Right lobe of liver (tissue), 6 donors: Measurements from ENCODE around the gene CACNA2D1. TPM values are rescaled to one million over a fixed set of nuclear protein-coding genes. Genes with fewer than 3 reads are reported as not detected.

Experiments
- ATAC-seq, 4 donors: fragments of 200-7000 bp; cut with Tn5 transposase; one replicate each; pipeline ENCODE4 v1.9.1; 2020; ENCODE audit warnings: mild to moderate bottlenecking in 4 of 4, moderate library complexity in 4 of 4
- DNase-seq, 3 donors: peaks; one replicate each; pipeline ENCODE4 v3.0.0-alpha.2; 2020
- H3K27ac ChIP-seq, 3 donors: fragments of 200-600 bp; one replicate each; pipeline ENCODE4 v1.8.0; 2022
- H3K27me3 ChIP-seq, 2 donors: fragments of 200-600 bp; one replicate each; pipeline ENCODE4 v1.8.0; 2022
- H3K36me3 ChIP-seq, 4 donors: fragments of 200-600 bp; sonication (generic) in 1 of 4; one replicate each; pipeline versions ENCODE4 v1.5.1 to v1.8.0; 2017 to 2022; ENCODE audit warnings: control low read depth in 1 of 4
- H3K4me1 ChIP-seq, 4 donors: fragments of 200-600 bp; sonication (generic) in 1 of 4; one replicate each; pipeline versions ENCODE4 v1.5.1 to v1.8.0; 2017 to 2022; ENCODE audit warnings: control low read depth in 1 of 4
- H3K4me3 ChIP-seq, 3 donors: fragments of 200-600 bp; one replicate each; pipeline ENCODE4 v1.8.0; 2022
- H3K9me3 ChIP-seq, 4 donors: fragments of 200-600 bp; sonication (generic) in 1 of 4; one replicate each; pipeline versions ENCODE4 v1.5.1 to v1.8.0; 2017 to 2022; ENCODE audit warnings: control low read depth in 1 of 4
- POLR2A ChIP-seq: fragments of 450-650 bp; IDR thresholded peaks from one replicate; pipeline ENCODE4 v1.6.1; 2017; ENCODE audit warnings: antibody characterized with exemption, mild to moderate bottlenecking
- WGBS: methylation state at CpG from one replicate; pipeline ENCODE4 v1.1.6; 2018; ENCODE audit warnings: low coverage, low lambda C conversion rate; ENCODE audit not compliant: insufficient coverage; ENCODE audit errors: missing lambda C conversion rate; 5-methylcytosine and 5-hydroxymethylcytosine counted together
- intact Hi-C, 2 donors: fragments of 100-400 bp; cut with DNase I; formaldehyde crosslinking; loops; one replicate each; pipeline versions ENCODE4 v1.11.2 to v1.14.1; 2022
- total RNA-seq, 6 experiments: library from RNA; depleted of rRNA in 2 of 6; stranded (reverse); fragments of >200 nt in 2 of 6; fragmentation: NEBNext Ultra II Directional in 3 of 6; extraction: Animal tissue kit (Norgen Biotek cat#: 25700) in 3 of 6; gene quantifications; one replicate each; pipeline versions ENCODE4 v1.1.0 to v1.2.4, GENCODE V29; 2016 to 2023
- TF ChIP-seq, protein P1 (sequence below), 4 donors: fragments of 200-600 bp in 3 of 4; fragments of 450-650 bp in 1 of 4; IDR thresholded peaks; one replicate each; pipeline versions ENCODE4 v1.5.1 to v1.8.0; 2016 to 2022; ENCODE audit warnings: antibody characterized with exemption in 4 of 4, mild to moderate bottlenecking in 2 of 4
- donor health status: DM: no; HTN: yes; CAD: no.
- donor health status: DM: no; HTN: no; CAD: no.
- donor health status: DM: no; HTN: no; CAD: no.
- donor health status: DM: no; HTN: yes; CAD: no.
- donor health status: DM: no; HTN: yes; CAD: no.

The CACNA2D1 gene
- total RNA-seq, 6 experiments from 2014 or later: 1.3 to 6.0 (median 2.2) TPM

DNA sequence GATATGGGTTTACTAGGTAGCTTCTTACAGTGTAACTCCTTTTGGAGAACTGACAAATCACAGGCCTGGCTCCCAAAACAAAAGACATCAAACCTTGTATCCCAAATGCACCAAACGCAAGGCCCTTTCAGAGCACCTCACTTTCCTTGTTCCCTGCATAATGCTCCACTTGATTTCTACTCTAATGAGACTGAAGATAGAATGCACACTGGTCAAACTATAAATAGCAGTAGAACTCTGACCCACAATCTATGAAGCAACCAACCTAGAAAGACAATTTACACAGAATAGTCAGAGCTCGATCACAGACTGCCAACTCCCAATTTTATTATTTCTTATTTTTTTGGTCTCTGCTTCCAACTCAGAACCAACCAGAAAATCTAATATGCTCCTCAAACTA lies 214.4 kb downstream of the CACNA2D1 start:
- no peak for ATAC-seq
- intact Hi-C loops: no loop called here
- TF ChIP-seq, protein P1, sequence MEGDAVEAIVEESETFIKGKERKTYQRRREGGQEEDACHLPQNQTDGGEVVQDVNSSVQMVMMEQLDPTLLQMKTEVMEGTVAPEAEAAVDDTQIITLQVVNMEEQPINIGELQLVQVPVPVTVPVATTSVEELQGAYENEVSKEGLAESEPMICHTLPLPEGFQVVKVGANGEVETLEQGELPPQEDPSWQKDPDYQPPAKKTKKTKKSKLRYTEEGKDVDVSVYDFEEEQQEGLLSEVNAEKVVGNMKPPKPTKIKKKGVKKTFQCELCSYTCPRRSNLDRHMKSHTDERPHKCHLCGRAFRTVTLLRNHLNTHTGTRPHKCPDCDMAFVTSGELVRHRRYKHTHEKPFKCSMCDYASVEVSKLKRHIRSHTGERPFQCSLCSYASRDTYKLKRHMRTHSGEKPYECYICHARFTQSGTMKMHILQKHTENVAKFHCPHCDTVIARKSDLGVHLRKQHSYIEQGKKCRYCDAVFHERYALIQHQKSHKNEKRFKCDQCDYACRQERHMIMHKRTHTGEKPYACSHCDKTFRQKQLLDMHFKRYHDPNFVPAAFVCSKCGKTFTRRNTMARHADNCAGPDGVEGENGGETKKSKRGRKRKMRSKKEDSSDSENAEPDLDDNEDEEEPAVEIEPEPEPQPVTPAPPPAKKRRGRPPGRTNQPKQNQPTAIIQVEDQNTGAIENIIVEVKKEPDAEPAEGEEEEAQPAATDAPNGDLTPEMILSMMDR (IDR thresholded peaks at IDR 0.05): no peak
- TF ChIP-seq POLR2A: no peak
- Histone ChIP-seq H3K4me3 (no peak overlapping the region), H3K27ac (no peak overlapping the region), H3K4me1 (no peaks in the 10 kb centered on the region), H3K9me3 (no peaks in the 10 kb centered on the region), H3K36me3 (no peaks in the 10 kb centered on the region), H3K27me3 (no peaks in the 10 kb centered on the region)
- DNase-seq: no peak
- WGBS: 48% methylated on average over 2 of the region's 2 CpGs

DNA sequence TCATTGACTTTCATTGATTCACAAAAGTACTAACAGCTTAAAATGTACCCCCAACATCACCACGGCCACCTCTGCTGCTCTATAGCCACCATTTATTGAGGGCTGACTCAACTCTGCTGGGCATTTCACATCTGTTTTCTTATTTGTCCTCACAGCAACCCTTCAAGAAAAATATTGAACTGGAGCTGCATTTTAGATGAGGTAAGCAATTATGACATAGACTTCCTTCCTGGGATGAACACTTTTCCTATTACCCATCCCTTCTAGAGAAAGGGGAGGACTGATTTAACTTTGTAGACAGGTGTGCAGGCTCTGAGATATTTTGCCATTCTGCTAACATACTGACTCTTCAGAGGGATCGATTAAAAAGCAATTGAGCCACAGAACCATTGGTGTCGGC lies 217.4 kb downstream of the CACNA2D1 start:
- H3K4me1 ChIP-seq: no peaks in the 10 kb centered on the region
- no peak for DNase-seq
- H3K4me3 ChIP-seq: no peak overlapping the region
- ATAC-seq: no peak
- intact Hi-C loops: no loop called here
- no peak overlapping the region for H3K27ac ChIP-seq
- 51% methylated on average over 3 of the region's 3 CpGs for WGBS
- no peaks in the 10 kb centered on the region for H3K9me3 ChIP-seq
- no peaks in the 10 kb centered on the region for H3K27me3 ChIP-seq
- TF ChIP-seq, protein P1 (IDR thresholded peaks at IDR 0.05): no peak
- TF ChIP-seq POLR2A: no peak
- no peaks in the 10 kb centered on the region for H3K36me3 ChIP-seq

DNA sequence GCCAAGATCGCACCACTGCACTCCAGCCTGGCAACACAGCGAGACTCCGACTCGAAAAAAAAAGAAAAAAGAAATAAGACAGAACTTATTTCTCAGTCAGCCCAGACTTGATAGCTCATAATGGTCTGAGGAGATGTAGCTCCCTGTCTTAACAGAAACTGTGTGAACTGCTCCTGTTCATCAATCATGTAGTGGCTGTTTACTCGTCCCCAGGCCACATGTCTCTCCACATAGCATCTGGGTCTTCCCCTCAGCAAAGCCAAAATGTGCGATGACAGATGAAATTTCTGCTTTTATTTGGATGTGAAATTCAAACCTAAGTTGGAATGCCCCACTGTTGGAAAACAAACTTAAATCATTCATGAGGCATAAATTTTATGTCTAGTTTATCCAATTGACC lies 219.0 kb downstream of the CACNA2D1 start:
- Histone ChIP-seq H3K9me3 (no peaks in the 10 kb centered on the region), H3K4me1 (no peaks in the 10 kb centered on the region), H3K27ac (no peak overlapping the region), H3K4me3 (no peak overlapping the region), H3K36me3 (no peaks in the 10 kb centered on the region), H3K27me3 (no peaks in the 10 kb centered on the region)
- ATAC-seq (no peak), DNase-seq (no peak)
- TF ChIP-seq, protein P1 (IDR thresholded peaks at IDR 0.05): no peak
- 53% methylated on average over 2 of the region's 6 CpGs for WGBS
- intact Hi-C loops: no loop called here

DNA sequence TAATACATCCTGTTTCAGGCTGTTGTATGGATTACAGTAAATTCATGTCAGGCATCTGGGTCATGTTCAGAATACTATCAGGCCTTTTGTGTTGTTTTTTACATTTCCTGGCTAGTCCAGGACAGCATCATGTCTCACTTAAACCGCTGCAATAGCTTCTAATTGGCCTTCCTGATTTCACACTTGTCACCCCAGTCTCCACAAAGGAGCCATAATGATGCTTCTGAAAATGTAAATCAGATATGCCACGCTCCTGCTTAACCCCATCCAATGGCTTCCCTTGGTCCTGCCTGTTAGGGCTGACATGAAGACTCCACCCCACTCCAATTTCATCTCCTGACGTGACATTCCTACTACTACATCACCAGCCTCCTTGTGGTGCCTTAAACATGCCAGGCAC lies 220.0 kb downstream of the CACNA2D1 start:
- Histone ChIP-seq H3K4me1 (no peaks in the 10 kb centered on the region), H3K27me3 (no peaks in the 10 kb centered on the region), H3K4me3 (no peak overlapping the region), H3K9me3 (no peaks in the 10 kb centered on the region), H3K27ac (no peak overlapping the region), H3K36me3 (no peaks in the 10 kb centered on the region)
- 43% methylated on average over 3 of the region's 3 CpGs for WGBS
- DNase-seq (no peak), ATAC-seq (no peak)
- TF ChIP-seq POLR2A: no peak
- TF ChIP-seq, protein P1 (IDR thresholded peaks at IDR 0.05): no peak
- intact Hi-C loops: no loop called here

DNA sequence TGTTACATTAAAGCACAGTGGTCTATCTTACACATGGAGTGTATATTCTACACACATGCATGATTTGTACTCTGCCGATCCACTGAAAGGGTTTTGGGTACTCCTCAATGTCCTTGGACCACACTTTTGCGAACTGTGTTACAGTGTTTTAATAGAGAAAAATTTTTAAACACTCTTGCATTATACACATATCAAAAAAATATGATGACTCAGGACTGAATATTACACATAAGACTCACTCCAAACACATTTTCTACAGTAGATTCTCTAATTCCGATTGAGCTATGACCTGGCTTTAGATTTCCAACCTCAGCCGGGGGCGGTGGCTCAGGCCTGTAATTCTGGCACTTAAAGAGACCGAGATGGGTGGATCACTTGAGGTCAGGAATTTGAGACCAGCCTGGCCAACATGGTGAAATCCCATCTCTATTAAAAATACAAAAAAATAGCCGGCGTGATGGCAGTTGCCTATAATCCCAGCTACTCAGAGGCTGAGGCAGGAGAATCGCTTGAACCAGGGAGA lies 222.4 kb downstream of the CACNA2D1 start:
- TF ChIP-seq, protein P1 (IDR thresholded peaks at IDR 0.05): no peak
- TF ChIP-seq POLR2A: no peak

More for the DNA sequence above, 222.4 kb downstream of the CACNA2D1 start:
- H3K27ac ChIP-seq: no peak overlapping the region
- no peak for DNase-seq
- H3K9me3 ChIP-seq: no peaks in the 10 kb centered on the region
- no peak overlapping the region for H3K4me3 ChIP-seq
- 45% methylated on average over 8 of the region's 9 CpGs for WGBS
- no peaks in the 10 kb centered on the region for H3K4me1 ChIP-seq
- H3K36me3 ChIP-seq: no peaks in the 10 kb centered on the region
- intact Hi-C loops: no loop called here
- ATAC-seq: no peak
- no peaks in the 10 kb centered on the region for H3K27me3 ChIP-seq
